ENCODE results near the gene NPHS1.

Gene NPHS1

GRCh38 chr19:35786299-35787160, 65.8 kb downstream of the NPHS1 start:
- DNase-seq = no peak

GRCh38 chr19:35785339-35785627, 67.0 kb downstream of the NPHS1 start:
- DNase-seq = no peak

DNA sequence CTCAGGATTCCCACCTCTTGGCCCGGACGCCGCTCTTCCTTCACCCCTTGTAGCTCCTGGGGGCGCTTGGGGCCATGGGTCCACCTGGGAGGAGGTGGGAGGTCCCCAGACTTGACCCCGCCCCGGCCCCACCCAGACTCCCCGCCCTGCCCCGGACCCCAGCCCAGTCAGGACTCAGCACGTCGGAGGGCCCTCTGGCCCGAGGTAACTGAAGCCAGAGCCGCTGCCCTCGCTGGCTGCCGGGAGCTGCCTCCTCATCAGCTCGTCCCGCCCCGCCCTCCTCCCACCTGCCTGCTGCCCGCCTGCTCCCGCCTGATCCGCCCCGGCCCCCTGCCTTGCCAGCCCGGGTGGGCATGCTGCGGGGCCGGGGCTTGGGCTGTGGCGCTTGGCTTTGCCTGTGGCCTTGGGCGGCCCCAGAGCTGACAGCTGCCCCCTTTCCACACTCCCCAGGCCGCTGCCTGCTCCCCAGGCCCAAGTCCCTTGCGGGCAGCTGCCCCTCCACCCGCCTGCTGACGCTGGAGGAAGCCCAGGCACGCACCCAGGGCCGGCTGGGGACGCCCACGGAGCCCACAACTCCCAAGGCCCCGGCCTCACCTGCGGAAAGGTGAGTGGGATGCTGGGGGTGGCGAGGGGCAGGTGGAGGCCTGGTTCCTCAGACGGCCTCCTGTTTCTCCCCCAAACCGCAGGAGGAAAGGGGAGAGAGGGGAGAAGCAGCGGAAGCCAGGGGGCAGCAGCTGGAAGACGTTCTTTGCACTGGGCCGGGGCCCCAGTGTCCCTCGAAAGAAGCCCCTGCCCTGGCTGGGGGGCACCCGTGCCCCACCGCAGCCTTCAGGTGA, 67.6 kb downstream of the NPHS1 start:
- no peak for DNase-seq

GRCh38 chr19:35783469-35784434, 68.6 kb downstream of the NPHS1 start:
- DNase-seq = no peak

- no peak for DNase-seq
These were observed 69.7 kb downstream of the NPHS1 start for GRCh38 chr19:35782589-35782988.

GRCh38 chr19:35781650-35782049, 70.7 kb downstream of the NPHS1 start:
- no peak for DNase-seq

- no peak for DNase-seq
These were observed 71.6 kb downstream of the NPHS1 start for GRCh38 chr19:35780717-35781116.

DNA sequence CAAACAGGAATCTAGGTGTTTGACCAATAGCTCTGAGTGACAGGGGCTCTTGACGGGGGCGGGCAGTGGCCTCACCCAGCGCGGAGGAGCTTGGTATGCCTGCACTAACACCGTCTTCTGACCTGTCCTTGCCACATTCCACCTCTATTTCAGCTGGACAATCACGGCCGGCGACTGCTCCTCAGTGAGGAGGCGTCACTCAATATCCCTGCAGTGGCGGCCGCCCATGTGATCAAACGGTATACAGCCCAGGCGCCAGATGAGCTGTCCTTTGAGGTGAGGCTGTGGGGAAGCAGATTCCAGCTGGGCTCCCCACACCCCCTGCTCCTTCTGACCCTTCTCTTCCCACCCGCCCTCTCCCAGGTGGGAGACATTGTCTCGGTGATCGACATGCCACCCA, 72.2 kb downstream of the NPHS1 start:
- no peak for DNase-seq

GRCh38 chr19:35779033-35779432, 73.3 kb downstream of the NPHS1 start:
- DNase-seq = no peak

DNA sequence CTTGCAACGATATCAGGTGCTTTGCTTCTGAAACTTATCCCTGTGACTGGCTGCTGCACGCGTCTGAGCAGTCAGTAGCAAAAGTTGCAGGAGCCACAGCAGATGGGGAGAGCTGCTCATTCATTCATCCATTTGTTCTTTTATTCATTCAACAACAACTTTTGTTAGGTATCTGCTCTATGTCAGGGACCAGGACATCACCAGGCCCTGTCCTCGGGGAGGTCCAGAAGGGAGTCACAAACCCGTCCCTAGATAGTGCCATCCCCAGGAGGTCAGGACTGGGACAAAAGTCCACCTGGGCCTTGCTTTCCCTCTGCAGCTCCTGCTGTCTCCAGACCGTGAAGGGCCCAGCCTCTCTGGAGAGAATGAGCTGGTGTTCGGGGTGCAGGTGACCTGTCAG, 74.3 kb downstream of the NPHS1 start:
- no peak for DNase-seq

DNA sequence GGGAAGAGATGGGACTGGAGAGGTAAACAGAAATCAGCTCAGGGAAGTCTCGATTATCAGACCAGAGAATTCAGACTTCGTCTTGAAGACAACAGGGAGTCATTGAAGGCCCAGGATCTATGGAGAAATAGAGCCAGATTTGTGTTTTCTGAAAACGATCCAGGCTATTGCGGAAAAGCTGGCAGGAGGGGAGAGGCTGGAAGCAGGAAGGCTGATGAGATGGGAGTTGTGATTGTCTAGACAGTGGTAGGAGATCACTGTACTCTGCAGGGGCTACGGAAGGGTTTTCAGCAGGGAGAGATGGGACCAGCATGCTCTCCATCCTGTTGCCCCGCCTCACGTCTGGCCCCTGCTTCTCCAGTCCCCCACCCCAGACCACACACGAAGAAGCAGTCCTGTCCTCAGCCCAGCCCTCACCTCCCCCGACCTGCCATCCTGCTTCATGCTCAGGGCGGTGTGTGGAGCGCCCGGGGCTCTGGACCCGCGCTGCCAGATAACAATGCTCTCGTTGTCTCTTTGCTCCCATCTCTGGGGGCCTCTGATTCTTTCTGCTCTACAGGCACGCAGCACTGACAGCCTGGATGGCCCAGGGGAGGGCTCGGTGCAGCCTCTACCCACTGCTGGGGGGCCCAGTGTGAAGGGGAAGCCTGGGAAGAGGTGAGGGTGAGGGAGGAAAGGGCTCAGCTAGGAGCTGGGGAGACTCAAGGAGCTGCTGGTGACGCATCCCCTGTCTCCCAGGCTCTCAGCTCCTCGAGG, 75.0 kb downstream of the NPHS1 start:
- DNase-seq = no peak

- no peak for DNase-seq
These were observed 76.1 kb downstream of the NPHS1 start for GRCh38 chr19:35776102-35776788.

All from CD4-positive, alpha-beta T cell treated with Interleukin-1 beta for 1 hour (primary cell).